ENCODE results near the gene NXPH1. TPM values are rescaled to one million over a fixed set of nuclear protein-coding genes. Genes with fewer than 3 reads are reported as not detected.

NXPH1 gene
- polyA plus RNA-seq, 1 donor (not counting 4 experiments of a cell fraction or from before 2014, with no cell fraction given) = not detected

- no peaks in the 10 kb centered on the region for H3K9me1 ChIP-seq (ENCODE audit: control insufficient read depth, extremely low read depth, insufficient read depth, low read length)
- no peaks in the 10 kb centered on the region for H3K9me3 ChIP-seq (ENCODE audit: control insufficient read depth, low read depth, low read length)
These were observed 193.9 kb downstream of the NXPH1 start for GRCh38 chr7:8627325-8627724.

GRCh38 chr7:8628656-8629055 lies 195.2 kb downstream of the NXPH1 start:
- Histone ChIP-seq H3K27me3 (ENCODE audit: control insufficient read depth, extremely low read depth, insufficient read depth, low read length) (no peaks in the 10 kb centered on the region), H3K27ac (ENCODE audit: control insufficient read depth, insufficient read depth, low read length) (no peak overlapping the region), H4K20me1 (ENCODE audit: control insufficient read depth, extremely low read depth, insufficient read depth, low read length) (no peaks in the 10 kb centered on the region), H3K79me2 (ENCODE audit: control insufficient read depth, insufficient read depth, low read length) (no peaks in the 10 kb centered on the region), H3K4me3 (ENCODE audit: control insufficient read depth in 2 of 3, extremely low read depth in 1 of 3, insufficient read depth in 2 of 3, low read depth in 1 of 3, low read length in 3 of 3) (no peak overlapping the region), H3K4me2 (ENCODE audit: control insufficient read depth, extremely low read depth, insufficient read depth, low read depth, low read length) (no peak overlapping the region), H3K9me1 (ENCODE audit: control insufficient read depth, extremely low read depth, insufficient read depth, low read length) (no peaks in the 10 kb centered on the region), H2AFZ (ENCODE audit: control insufficient read depth, low read length) (no peak overlapping the region), H3K4me1 (ENCODE audit: control insufficient read depth, extremely low read depth, insufficient read depth, low read length) (no peaks in the 10 kb centered on the region), H3K9me3 (ENCODE audit: control insufficient read depth, low read depth, low read length) (peaks cover 2% of the 10 kb centered on the region), H3K36me3 (ENCODE audit: control insufficient read depth in 2 of 2, extremely low read depth in 1 of 2, insufficient read depth in 2 of 2, low read length in 2 of 2) (no peaks in the 10 kb centered on the region), H3K9ac (ENCODE audit: control insufficient read depth, extremely low read depth, insufficient read depth, low read length) (no peak overlapping the region)
- no peak for TF ChIP-seq CTCF (optimal IDR thresholded peaks at IDR 0.05 in 1 of 3, IDR thresholded peaks at IDR 0.05 in 1 of 3, conservative IDR thresholded peaks at IDR 0.05 in 1 of 3; ENCODE audit: extremely low read depth in 1 of 3, insufficient read depth in 2 of 3, low read length in 3 of 3)
- TF ChIP-seq EZH2 (IDR thresholded peaks at IDR 0.05; ENCODE audit: low read length) = no peak
- no peak for DNase-seq (ENCODE audit: low read depth, low spot score)
- dilution Hi-C loops (cut with MboI; ENCODE audit: extremely low pct_ligation_motif_present, low sequenced_read_pairs) = no loop called here
- no peak for FAIRE-seq

More at GRCh38 chr7:8627325-8627724, 193.9 kb downstream of the NXPH1 start:
- dilution Hi-C loops (cut with MboI; ENCODE audit: extremely low pct_ligation_motif_present, low sequenced_read_pairs) = no loop called here
- Histone ChIP-seq H3K79me2 (ENCODE audit: control insufficient read depth, insufficient read depth, low read length) (no peaks in the 10 kb centered on the region), H2AFZ (ENCODE audit: control insufficient read depth, low read length) (no peak overlapping the region), H3K36me3 (ENCODE audit: control insufficient read depth in 2 of 2, extremely low read depth in 1 of 2, insufficient read depth in 2 of 2, low read length in 2 of 2) (no peaks in the 10 kb centered on the region), H3K4me1 (ENCODE audit: control insufficient read depth, extremely low read depth, insufficient read depth, low read length) (no peaks in the 10 kb centered on the region), H3K27me3 (ENCODE audit: control insufficient read depth, extremely low read depth, insufficient read depth, low read length) (no peaks in the 10 kb centered on the region), H3K4me3 (ENCODE audit: control insufficient read depth in 2 of 3, extremely low read depth in 1 of 3, insufficient read depth in 2 of 3, low read depth in 1 of 3, low read length in 3 of 3) (no peak overlapping the region), H3K4me2 (ENCODE audit: control insufficient read depth, extremely low read depth, insufficient read depth, low read depth, low read length) (no peak overlapping the region), H3K27ac (ENCODE audit: control insufficient read depth, insufficient read depth, low read length) (no peak overlapping the region), H3K9ac (ENCODE audit: control insufficient read depth, extremely low read depth, insufficient read depth, low read length) (no peak overlapping the region), H4K20me1 (ENCODE audit: control insufficient read depth, extremely low read depth, insufficient read depth, low read length) (no peaks in the 10 kb centered on the region)
- FAIRE-seq (no peak), DNase-seq (ENCODE audit: low read depth, low spot score) (no peak)
- TF ChIP-seq EZH2 (IDR thresholded peaks at IDR 0.05; ENCODE audit: low read length) = no peak

GRCh38 chr7:8629504-8629903 lies 196.1 kb downstream of the NXPH1 start:
- Histone ChIP-seq H3K4me1 (ENCODE audit: control insufficient read depth, extremely low read depth, insufficient read depth, low read length) (no peaks in the 10 kb centered on the region), H3K27me3 (ENCODE audit: control insufficient read depth, extremely low read depth, insufficient read depth, low read length) (no peaks in the 10 kb centered on the region), H2AFZ (ENCODE audit: control insufficient read depth, low read length) (no peak overlapping the region), H3K27ac (ENCODE audit: control insufficient read depth, insufficient read depth, low read length) (no peak overlapping the region), H4K20me1 (ENCODE audit: control insufficient read depth, extremely low read depth, insufficient read depth, low read length) (no peaks in the 10 kb centered on the region), H3K36me3 (ENCODE audit: control insufficient read depth in 2 of 2, extremely low read depth in 1 of 2, insufficient read depth in 2 of 2, low read length in 2 of 2) (no peaks in the 10 kb centered on the region), H3K4me3 (ENCODE audit: control insufficient read depth in 2 of 3, extremely low read depth in 1 of 3, insufficient read depth in 2 of 3, low read depth in 1 of 3, low read length in 3 of 3) (no peak overlapping the region), H3K79me2 (ENCODE audit: control insufficient read depth, insufficient read depth, low read length) (no peaks in the 10 kb centered on the region), H3K9me3 (ENCODE audit: control insufficient read depth, low read depth, low read length) (peaks cover 2% of the 10 kb centered on the region), H3K9me1 (ENCODE audit: control insufficient read depth, extremely low read depth, insufficient read depth, low read length) (no peaks in the 10 kb centered on the region), H3K4me2 (ENCODE audit: control insufficient read depth, extremely low read depth, insufficient read depth, low read depth, low read length) (no peak overlapping the region), H3K9ac (ENCODE audit: control insufficient read depth, extremely low read depth, insufficient read depth, low read length) (no peak overlapping the region)
- DNase-seq (ENCODE audit: low read depth, low spot score) = no peak
- no peak for TF ChIP-seq EZH2 (IDR thresholded peaks at IDR 0.05; ENCODE audit: low read length)
- TF ChIP-seq CTCF (optimal IDR thresholded peaks at IDR 0.05 in 1 of 3, IDR thresholded peaks at IDR 0.05 in 1 of 3, conservative IDR thresholded peaks at IDR 0.05 in 1 of 3; ENCODE audit: extremely low read depth in 1 of 3, insufficient read depth in 2 of 3, low read length in 3 of 3) = no peak
- no peak for FAIRE-seq
- dilution Hi-C loops (cut with MboI; ENCODE audit: extremely low pct_ligation_motif_present, low sequenced_read_pairs) = no loop called here

Data from keratinocyte (primary cell).